KOPT-K1 (cell line): Measurements from ENCODE around the gene ACVRL1.

Experiments
- H3K27ac ChIP-seq: fragments of 200-600 bp; sonication (generic); 2 replicates; pipeline ENCODE4 v1.5.1; 2016; ENCODE audit warnings: antibody characterized with exemption, mild to moderate bottlenecking, low read depth, low read length; ENCODE audit not compliant: poor library complexity, severe bottlenecking
- H3K36me3 ChIP-seq: fragments of 200-600 bp; sonication (generic); 2 replicates; pipeline ENCODE4 v1.5.1; 2017; ENCODE audit warnings: antibody characterized with exemption, mild to moderate bottlenecking, low read length, moderate library complexity; ENCODE audit not compliant: insufficient read depth
- H3K9me3 ChIP-seq: fragments of 200-600 bp; sonication (generic); 2 replicates; pipeline ENCODE4 v1.5.1; 2017; ENCODE audit warnings: antibody characterized with exemption, low read length, mild to moderate bottlenecking; ENCODE audit not compliant: insufficient read depth, poor library complexity, severe bottlenecking

ACVRL1 gene

DNA sequence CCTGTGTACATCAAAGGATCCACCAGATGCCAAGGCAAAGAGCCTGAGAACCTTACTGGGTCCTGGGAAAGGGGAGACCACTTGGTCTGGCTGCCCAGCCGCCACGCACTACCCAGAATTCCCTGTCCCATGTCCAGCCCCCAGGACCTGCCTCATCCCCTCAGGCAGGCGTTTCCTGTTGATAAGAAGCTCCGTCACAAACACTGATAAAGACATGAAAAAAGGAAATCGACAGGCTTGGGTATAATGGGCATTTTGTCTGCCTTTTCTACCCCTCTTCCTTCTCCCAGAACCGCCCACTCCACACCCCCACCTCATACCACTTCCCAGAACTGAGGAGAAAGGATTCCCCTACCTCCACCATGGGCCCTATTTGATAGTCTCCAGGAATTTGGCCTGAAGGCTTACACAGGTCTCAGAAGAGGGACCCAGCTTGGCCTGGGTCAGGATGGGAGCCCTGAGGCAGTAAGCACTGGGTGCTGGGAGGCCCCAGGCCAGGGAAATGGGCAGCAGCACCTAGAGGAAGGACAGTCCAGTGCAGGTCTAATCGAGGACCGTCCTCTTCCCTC is 18.8 kb downstream of the ACVRL1 start:
- Histone ChIP-seq H3K9me3 (no peaks in the 10 kb centered on the region), H3K27ac (no peak overlapping the region), H3K36me3 (no peaks in the 10 kb centered on the region)

DNA sequence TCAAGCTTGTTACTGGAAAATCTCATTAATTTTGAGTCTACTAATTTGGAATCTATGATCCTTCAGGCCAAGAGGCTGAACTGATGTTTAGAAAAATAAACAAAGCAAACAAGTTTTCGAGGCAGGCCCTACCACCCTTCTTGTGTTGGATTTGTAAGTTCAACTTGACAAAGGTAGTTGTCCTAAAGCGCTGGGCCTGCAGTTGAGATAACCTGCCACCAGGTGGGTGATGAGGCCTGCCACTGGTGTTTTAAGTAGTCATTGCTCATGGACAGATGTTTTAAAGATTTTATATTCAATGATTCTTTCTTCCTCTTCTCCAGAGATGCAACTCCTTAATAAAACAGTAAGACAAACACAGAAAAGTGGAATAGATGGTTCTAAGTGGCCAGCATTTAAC is 19.4 kb downstream of the ACVRL1 start:
- Histone ChIP-seq H3K27ac (no peak overlapping the region), H3K9me3 (no peaks in the 10 kb centered on the region)

DNA sequence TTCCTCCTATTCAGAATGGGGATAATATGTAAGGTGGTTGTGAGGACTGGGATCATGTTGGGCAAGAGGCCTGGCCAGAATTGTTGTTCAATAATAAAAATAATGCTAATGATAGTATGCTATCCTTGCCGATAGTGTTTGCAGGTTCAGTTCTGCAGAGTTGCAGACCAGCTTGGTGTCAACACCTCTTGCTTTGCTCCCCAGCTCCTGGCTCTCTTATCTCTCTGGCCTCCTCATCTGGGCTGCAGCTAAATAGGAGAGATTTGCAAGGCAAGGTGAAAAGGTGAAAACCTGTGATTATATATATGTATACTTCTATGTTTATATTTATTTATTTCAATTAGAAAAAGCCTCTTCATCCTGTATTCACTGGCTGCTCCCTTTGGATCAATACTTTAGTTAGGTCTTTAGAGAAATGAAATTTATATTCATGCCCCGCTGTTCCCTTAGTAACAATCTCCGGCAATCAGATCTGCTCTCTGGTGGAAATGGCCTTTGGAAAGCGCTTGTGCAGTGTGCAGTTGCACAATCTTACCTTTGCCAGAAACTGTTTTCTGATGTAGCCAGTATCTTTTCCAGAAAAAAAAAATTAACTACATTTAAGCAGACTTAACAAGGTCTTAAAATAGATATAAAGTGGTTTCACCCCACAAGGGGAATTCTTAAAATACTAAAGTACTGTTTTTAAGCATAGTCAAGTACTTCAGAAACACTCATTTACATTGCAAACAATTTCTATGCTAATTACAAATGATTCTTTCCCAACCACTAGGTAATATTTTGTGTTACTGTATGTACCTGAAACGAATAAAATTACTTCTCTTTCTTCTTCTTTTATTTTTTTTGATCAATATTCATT is 25.1 kb downstream of the ACVRL1 start:
- Histone ChIP-seq H3K36me3 (no peaks in the 10 kb centered on the region), H3K27ac (no peak overlapping the region), H3K9me3 (no peaks in the 10 kb centered on the region)

More for the DNA sequence above, 19.4 kb downstream of the ACVRL1 start:
- H3K36me3 ChIP-seq = no peaks in the 10 kb centered on the region

DNA sequence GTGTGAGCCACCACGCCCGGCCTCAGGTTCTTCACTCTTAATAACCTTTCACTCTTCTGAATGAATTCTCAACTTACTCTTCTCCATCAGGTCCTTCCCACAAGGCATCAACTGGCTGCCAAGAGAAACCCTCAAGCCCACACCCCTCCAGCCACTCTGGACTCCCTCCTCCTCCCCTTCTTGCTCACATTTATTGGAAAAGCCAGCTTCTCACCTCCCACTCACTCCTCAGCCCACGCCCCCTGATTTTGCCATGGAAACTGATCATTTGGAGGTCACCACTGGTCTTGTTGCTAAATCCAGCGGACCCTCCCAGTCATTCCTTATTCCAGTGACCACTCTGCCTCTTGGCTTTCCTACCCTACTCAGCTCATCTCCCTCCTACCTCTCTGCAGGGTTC is 26.8 kb downstream of the ACVRL1 start:
- no peak overlapping the region for H3K27ac ChIP-seq
- H3K36me3 ChIP-seq = no peaks in the 10 kb centered on the region
- H3K9me3 ChIP-seq = no peaks in the 10 kb centered on the region

DNA sequence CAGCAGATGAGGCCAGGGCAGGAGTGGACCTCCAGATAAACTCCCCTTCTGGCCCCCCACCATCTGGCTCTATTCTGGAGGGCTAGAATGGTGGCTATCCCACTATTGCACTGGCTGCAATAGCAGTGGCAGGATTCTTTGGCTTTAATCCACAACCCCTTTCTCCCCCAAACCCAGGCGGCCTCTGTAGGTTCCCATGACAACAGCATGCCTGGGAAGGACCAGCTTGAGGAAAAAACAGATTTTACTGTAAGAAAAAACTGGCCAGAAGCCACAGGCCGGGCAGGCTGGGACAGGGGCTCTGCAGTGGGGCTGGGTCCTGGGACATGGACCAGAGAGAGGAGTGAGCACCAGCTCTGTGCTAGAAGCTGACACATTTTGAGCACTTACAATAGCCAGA is 30.6 kb downstream of the ACVRL1 start:
- no peaks in the 10 kb centered on the region for H3K9me3 ChIP-seq
- no peaks in the 10 kb centered on the region for H3K36me3 ChIP-seq
- no peak overlapping the region for H3K27ac ChIP-seq

DNA sequence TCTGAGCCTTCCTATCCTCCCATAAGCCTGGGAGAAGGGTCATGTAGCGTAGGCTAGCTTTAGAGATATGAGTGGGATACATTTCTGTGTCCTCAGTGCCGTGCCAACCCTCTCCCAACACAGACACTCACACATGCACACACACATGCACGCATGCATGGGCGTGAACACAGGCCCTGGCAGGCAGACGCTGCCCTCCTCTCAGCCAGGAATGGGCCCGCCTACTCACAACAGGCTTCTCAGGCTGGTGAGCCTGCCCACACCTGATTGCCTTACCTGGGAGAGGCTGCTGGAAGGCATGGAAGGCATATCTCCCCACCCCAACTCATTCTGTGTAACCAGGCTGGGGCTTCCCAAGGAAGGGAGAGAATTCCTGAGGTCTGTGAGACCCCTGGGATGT is 31.4 kb downstream of the ACVRL1 start:
- H3K36me3 ChIP-seq = no peaks in the 10 kb centered on the region
- no peak overlapping the region for H3K27ac ChIP-seq
- no peaks in the 10 kb centered on the region for H3K9me3 ChIP-seq

DNA sequence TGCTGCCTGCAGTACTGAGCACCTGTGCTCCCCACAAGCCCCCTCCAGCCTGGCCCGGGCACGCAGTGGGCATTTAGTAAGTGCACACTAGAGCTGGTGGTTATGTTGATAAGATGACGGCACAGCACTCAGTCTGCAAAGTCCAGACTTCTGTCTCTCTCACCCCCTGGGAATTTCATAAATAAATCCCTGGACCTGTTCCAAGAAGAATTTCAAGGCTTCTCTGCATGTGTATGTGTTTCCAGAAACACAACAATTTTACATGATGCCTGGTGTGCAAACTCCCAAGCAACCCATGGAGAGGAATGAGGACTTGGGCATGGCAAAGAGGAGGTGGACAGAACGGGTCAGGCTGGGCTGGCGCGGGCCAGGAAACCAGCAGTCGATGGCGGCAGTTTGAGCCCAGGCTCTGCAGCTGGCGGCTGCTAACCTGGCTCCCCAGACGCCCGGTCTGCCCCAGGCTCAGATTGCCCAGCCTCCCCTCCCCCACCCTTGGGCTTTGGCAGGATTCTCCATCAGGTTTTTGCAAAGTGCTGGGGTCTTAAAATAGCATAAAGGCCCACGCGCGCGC is 33.8 kb downstream of the ACVRL1 start:
- Histone ChIP-seq H3K36me3 (no peaks in the 10 kb centered on the region), H3K27ac (no peak overlapping the region), H3K9me3 (peaks cover 19% of the 10 kb centered on the region)

DNA sequence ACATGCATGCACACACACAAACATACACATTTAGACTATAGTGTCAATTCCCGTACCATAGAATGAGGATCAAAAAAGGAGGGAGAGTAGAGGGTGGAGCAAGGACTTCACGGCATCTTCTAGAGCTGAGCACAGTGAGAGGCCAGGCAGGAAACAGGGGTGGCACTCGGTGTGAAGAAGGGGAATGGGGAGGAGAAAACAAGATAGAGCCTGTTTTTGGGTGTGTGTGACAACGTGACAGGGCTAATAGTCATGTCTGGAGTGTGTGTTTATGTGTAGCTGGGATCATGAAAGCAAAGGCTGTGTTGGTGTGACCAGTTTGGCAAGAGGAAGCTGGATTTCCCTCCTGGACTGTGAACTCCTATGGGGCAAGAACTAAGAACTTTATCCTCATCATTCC is 34.3 kb downstream of the ACVRL1 start:
- peaks cover 19% of the 10 kb centered on the region for H3K9me3 ChIP-seq
- no peaks in the 10 kb centered on the region for H3K36me3 ChIP-seq
- no peak overlapping the region for H3K27ac ChIP-seq

DNA sequence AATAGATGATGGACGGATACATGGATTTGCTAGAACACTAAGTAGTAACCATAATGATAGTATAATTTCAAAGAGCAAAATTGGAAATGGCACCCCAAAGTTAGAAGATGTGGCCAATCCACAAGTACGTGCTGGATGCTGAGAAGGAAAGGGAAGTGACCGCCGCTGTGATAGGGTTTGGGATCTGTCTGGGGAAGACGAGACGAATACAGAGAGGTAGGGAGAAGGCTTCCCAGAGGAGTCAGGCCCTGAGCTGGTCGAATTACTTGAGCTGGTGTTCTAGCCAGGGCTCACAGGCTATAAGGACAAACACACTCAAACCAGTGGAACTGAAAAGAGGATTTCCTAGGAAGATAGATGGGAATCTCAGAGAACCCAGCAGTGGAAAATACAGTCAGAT is 34.8 kb downstream of the ACVRL1 start:
- H3K9me3 ChIP-seq = peaks cover 19% of the 10 kb centered on the region
- no peak overlapping the region for H3K27ac ChIP-seq
- H3K36me3 ChIP-seq = no peaks in the 10 kb centered on the region

DNA sequence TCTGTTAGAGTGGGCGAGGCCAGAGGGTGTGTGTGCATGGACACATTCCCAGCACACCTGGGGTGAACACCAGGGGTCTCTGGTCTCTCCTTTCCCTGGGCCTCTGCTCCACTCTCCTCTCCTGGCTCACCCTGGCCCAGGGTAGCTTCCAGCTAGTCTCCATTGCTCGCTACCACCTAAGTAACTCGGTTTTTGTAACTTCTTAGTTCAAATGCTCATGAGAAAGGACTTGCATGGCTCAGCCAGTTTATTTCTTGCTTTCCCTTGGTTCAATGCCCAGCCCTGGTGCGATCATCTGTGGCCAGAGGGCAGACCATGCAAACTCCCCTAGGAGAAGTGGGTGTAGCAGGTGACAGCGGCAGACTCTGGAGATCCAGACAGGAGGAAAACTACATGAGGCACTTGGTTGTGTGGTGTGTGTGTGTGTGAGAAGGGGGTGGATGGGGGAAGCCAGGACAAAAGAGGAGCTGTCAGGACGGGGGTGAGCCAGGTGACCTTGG is 35.2 kb downstream of the ACVRL1 start:
- Histone ChIP-seq H3K9me3 (peaks cover 19% of the 10 kb centered on the region), H3K27ac (no peak overlapping the region), H3K36me3 (no peaks in the 10 kb centered on the region)

DNA sequence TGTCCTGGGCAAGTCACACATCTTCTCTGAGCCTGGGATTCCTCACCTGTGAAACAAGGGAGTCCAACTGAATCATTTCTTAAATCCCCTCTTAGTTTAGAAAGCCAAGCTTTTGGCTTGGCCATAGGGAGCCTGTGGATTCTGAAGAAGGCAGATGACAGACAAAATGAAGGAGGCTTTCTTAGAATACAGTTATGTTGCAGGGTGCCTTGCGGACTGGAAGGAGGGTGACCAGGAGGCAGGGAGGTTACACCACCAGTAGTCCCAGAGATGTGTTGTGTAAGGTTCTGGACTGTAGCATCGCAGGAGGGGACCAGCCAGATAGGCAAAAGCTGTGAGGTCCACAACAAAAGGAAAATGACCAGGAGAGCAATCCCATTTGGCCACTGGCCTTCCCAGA is 36.0 kb downstream of the ACVRL1 start:
- no peaks in the 10 kb centered on the region for H3K36me3 ChIP-seq
- H3K27ac ChIP-seq = no peak overlapping the region
- peaks cover 19% of the 10 kb centered on the region for H3K9me3 ChIP-seq

DNA sequence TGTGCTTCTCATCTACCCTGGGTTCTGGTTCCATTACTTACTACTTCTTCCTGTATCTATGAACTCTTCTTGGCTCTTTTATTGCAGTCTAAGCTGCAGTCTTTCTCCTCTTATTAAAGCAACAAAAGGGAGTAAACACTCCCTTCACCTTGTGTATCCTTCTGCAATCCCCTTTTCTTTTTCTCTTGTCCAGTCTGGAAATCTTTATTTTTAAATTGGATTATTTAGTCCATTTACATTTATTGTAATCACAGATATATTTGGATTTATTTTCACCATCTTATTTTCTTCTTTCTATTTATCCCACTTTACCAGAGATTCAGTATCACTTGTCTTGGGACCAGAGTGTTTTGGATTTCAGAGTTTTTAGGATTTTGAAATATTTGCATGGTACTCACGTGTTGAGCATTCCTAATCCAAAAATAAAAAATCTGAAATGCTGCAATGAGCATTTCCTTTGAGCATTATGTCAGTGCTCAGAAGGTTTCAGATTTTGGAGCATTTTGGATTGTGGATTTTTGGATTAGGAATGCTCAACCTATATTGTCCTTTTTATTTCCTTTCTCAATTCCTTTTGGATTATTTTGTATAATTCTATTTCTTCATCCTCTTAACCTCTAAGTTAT is 37.4 kb downstream of the ACVRL1 start:
- Histone ChIP-seq H3K9me3 (peaks cover 19% of the 10 kb centered on the region), H3K27ac (no peak overlapping the region), H3K36me3 (no peaks in the 10 kb centered on the region)

DNA sequence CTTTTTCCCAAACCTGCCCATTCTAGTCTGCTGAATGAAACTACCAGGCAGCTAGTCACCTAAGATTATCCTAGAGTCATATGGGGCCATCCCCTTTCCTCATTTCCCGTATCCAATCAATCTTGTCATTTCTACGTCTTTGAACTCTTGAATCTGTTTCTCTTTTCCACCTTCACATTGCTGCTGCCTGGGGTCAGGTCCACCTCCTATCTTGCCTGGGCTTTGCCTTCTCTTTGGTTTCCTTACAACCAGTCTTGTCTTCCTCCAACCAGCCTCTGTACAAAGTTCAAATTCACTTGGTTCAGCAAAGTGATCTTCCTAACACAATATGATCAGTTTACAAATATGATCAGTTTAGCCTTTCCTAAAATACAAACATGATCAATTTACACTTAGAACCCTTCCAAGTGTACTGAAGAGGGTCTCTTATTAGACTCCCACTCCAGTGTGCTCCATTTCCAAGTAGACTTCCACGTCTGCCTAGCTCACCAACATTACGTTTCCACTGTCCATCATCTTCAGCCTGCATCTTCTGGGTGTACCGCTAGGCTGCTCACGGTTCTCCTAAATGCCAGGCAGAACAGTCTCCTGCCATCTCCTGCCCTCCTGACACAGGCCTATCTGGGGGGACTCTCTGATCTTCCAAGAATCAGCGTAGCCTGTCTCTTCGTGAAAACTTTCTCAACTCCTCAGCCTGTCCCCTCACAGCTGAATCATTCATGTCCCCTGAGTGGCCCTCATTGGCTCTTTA is 40.1 kb downstream of the ACVRL1 start:
- H3K36me3 ChIP-seq = no peaks in the 10 kb centered on the region
- H3K27ac ChIP-seq = no peak overlapping the region
- H3K9me3 ChIP-seq = peaks cover 19% of the 10 kb centered on the region

DNA sequence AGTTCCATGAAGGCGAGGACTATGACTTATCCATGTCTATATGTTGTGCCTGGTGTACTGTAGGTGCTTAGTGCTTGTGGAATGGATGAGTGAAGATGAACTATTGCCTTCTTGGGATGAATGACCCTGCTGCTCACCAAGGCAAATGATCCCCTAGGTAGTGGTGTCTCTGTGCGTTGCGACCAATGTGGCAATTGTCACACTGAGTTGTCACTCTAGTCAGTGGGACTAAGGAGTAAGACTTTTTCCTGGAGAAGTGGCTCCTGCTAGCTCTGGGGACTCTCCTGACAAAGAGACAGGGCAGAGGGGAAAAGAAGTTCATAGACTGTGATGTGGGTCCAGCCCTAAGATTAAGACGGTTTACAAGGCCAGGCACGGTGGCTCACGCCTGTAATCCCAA is 40.8 kb downstream of the ACVRL1 start:
- peaks cover 19% of the 10 kb centered on the region for H3K9me3 ChIP-seq
- no peak overlapping the region for H3K27ac ChIP-seq
- no peaks in the 10 kb centered on the region for H3K36me3 ChIP-seq
